ENCODE data around the gene QKI.

GRCh38 chr6:163398815-163399214, 15.7 kb upstream of the QKI start:
- no peak for TF ChIP-seq EGR1 (IDR thresholded peaks at IDR 0.05; ENCODE audit: borderline replicate concordance, low read depth, low read length)
- TF ChIP-seq POLR2AphosphoS5 (IDR thresholded peaks at IDR 0.05; ENCODE audit: low read depth, low read length): no peak
- no peak for TF ChIP-seq CTCF (IDR thresholded peaks at IDR 0.05; ENCODE audit: control extremely low read depth in 1 of 3, insufficient read depth in 1 of 3, low read depth in 1 of 3, low read length in 3 of 3)
- no peak for TF ChIP-seq SRF (IDR thresholded peaks at IDR 0.05; ENCODE audit: low read depth, low read length)
- TF ChIP-seq RBBP5 (IDR thresholded peaks at IDR 0.05; ENCODE audit: borderline replicate concordance, low read depth, low read length): no peak
- no peak for TF ChIP-seq RFX5 (IDR thresholded peaks at IDR 0.05; ENCODE audit: borderline replicate concordance, low read depth, low read length)
- no peak for TF ChIP-seq ASH2L (IDR thresholded peaks at IDR 0.05; ENCODE audit: low read length)
